GM12878 (cell line): Measurements from ENCODE around the gene WDFY4. TPM values are rescaled to one million over a fixed set of nuclear protein-coding genes. Genes with fewer than 3 reads are reported as not detected.

Experiments used
- ATAC-seq: fragments of 200-7000 bp; cut with Tn5 transposase; 3 replicates; pipeline ENCODE4 v1.9.1; 2020; ENCODE audit warnings: mild to moderate bottlenecking, moderate library complexity
- BruUV-seq: library from RNA; stranded (reverse); fragments of 400-500 nt; replicated peaks from 2 replicates; lab custom pipeline; 2021; lab: Mats Ljungman, UMichigan
- CTCF ChIA-PET: fragments of 300-600 bp; sonication (Branson Sonifier 250); formaldehyde crosslinking; extraction: SDS; loops from one replicate; lab custom pipeline; 2021; ENCODE audit warnings: inconsistent platforms; lab: Yijun Ruan, JAX
- POLR2A ChIA-PET: fragments of 350-600 bp; formaldehyde crosslinking; extraction: SDS; loops from one replicate; lab custom pipeline; 2021; ENCODE audit warnings: inconsistent platforms; lab: Charles Lee
- RAD21 ChIA-PET: fragments of 300-600 bp; sonication (Branson Sonifier 250); formaldehyde crosslinking; loops from one replicate; lab custom pipeline; 2023; ENCODE audit warnings: antibody characterized with exemption; ENCODE audit not compliant: unreplicated experiment; lab: Charles Lee
- SMC1A ChIA-PET: fragments of 300-600 bp; sonication (Branson Sonifier 250); formaldehyde crosslinking; loops from one replicate; lab custom pipeline; 2023; ENCODE audit not compliant: unreplicated experiment, uncharacterized antibody; lab: Charles Lee
- DNase-seq: peaks from one replicate; pipeline ENCODE4 v3.0.0-alpha.2; 2011; ENCODE audit warnings: low read depth, low spot score
- FAIRE-seq: peaks from 3 replicates; lab custom pipeline; 2011; peaks lifted over from hg19 to GRCh38; lab: Jason Lieb, UNC
- H2AFZ ChIP-seq: 2 replicates; pipeline ENCODE4 v1.6.0; 2011; ENCODE audit warnings: low read depth, low read length, control low read depth; ENCODE audit not compliant: control insufficient read depth
- H3K27ac ChIP-seq: 2 replicates; pipeline ENCODE4 v1.5.1; 2011; ENCODE audit warnings: control low read depth; ENCODE audit not compliant: control insufficient read depth, insufficient read depth
- H3K27me3 ChIP-seq, 2 experiments: replicated peaks in 1 of 2; 2 replicates each; pipeline versions ENCODE4 v1.6.0 to v1.6.1; 2011; ENCODE audit warnings: low read length in 1 of 2; ENCODE audit not compliant: control insufficient read depth in 2 of 2, insufficient read depth in 2 of 2
- H3K36me3 ChIP-seq, 2 experiments: 2 replicates each; pipeline ENCODE4 v1.5.1; 2011; ENCODE audit warnings: low read length in 1 of 2; ENCODE audit not compliant: control insufficient read depth in 2 of 2, insufficient read depth in 2 of 2
- H3K4me1 ChIP-seq: 2 replicates; pipeline ENCODE4 v1.6.1; 2011; ENCODE audit warnings: mild to moderate bottlenecking, low read length, moderate library complexity, mixed read lengths; ENCODE audit not compliant: control insufficient read depth, insufficient read depth
- H3K4me2 ChIP-seq: 2 replicates; pipeline ENCODE4 v1.6.0; 2011; ENCODE audit warnings: control low read depth; ENCODE audit not compliant: control insufficient read depth, insufficient read depth
- H3K4me3 ChIP-seq: fragments of 200-600 bp; sonication (generic); 2 replicates; pipeline ENCODE4 v1.5.1; 2016
- H3K79me2 ChIP-seq: 2 replicates; pipeline ENCODE4 v1.6.0; 2011; ENCODE audit warnings: low read length; ENCODE audit not compliant: control insufficient read depth, insufficient read depth
- H3K9ac ChIP-seq: 2 replicates; pipeline ENCODE4 v1.8.0; 2011; ENCODE audit warnings: low read length, control low read depth, mixed read lengths; ENCODE audit not compliant: control insufficient read depth, insufficient read depth
- H3K9me3 ChIP-seq: replicated peaks from 3 replicates; pipeline ENCODE4 v1.5.1; 2011; ENCODE audit warnings: mild to moderate bottlenecking, low read length; ENCODE audit not compliant: control insufficient read depth, insufficient read depth
- H4K20me1 ChIP-seq: 2 replicates; pipeline ENCODE4 v1.6.0; 2011; ENCODE audit not compliant: control insufficient read depth, insufficient read depth
- CBX3 ChIP-seq: fragments of 200-600 bp; sonication (generic); IDR thresholded peaks from 2 replicates; pipeline ENCODE4 v1.6.1; 2016; ENCODE audit warnings: low read depth, borderline replicate concordance
- EP300 ChIP-seq, 2 experiments: fragments of 150-350 bp in 1 of 2; IDR thresholded peaks; 2 replicates each; pipeline ENCODE4 v1.6.1; 2011 to 2012; ENCODE audit warnings: low read depth in 2 of 2, low read length in 2 of 2, borderline replicate concordance in 1 of 2, improper control_type of control experiment in 1 of 2, inconsistent platforms in 1 of 2; ENCODE audit not compliant: control insufficient read depth in 1 of 2
- HCFC1 ChIP-seq: fragments of 150-350 bp; IDR thresholded peaks from 2 replicates; pipeline ENCODE4 v1.6.1; 2014; ENCODE audit warnings: low read length
- HDAC2 ChIP-seq: fragments of 200-600 bp; sonication (generic); IDR thresholded peaks from 2 replicates; pipeline ENCODE4 v1.6.1; 2017
- RELA ChIP-seq: fragments of 450-650 bp; IDR thresholded peaks from 2 replicates; pipeline ENCODE4 v1.8.0; 2014; ENCODE audit warnings: borderline replicate concordance; ENCODE audit not compliant: partially characterized antibody
- RFX5 ChIP-seq: IDR thresholded peaks from 2 replicates; pipeline ENCODE4 v1.6.1; 2011; ENCODE audit warnings: low read depth, low read length, improper control_type of control experiment
- WGBS: methylation state at CpG from one replicate; pipeline ENCODE4 v1.1.6; 2016; ENCODE audit warnings: low lambda C conversion rate; ENCODE audit not compliant: insufficient replicate concordance, insufficient coverage; ENCODE audit errors: missing lambda C conversion rate; 5-methylcytosine and 5-hydroxymethylcytosine counted together
- in situ Hi-C: fragments of 300-500 bp; cut with MboI; formaldehyde crosslinking; loops from 9 replicates; pipeline ENCODE4 v1.14.3; 2018; ENCODE audit warnings: mixed read lengths
- intact Hi-C: fragments of 100-400 bp; cut with micrococcal nuclease; formaldehyde crosslinking; loops from one replicate; pipeline ENCODE4 v1.14.2; 2022; ENCODE audit not compliant: unreplicated experiment
- polyA plus RNA-seq, 11 experiments: library from polyadenylated mRNA; depleted of rRNA in 4 of 11; unstranded in 6 of 11; stranded (reverse) in 5 of 11; fragments of >200 nt; fragmentation: Nextera tagmentation in 4 of 11; fragmentation: Illumina TruSeq in 1 of 11; extraction: Ambion mirVana in 4 of 11; extraction: Trizol in 1 of 11; gene quantifications; 1 replicate in 1 of 11; 2 replicates in 10 of 11; pipeline versions ENCODE4 v1.2.1 to v1.2.3, GENCODE V29; 2011 to 2016; ENCODE audit warnings: inconsistent platforms in 2 of 11, missing spikeins in 2 of 11, low read depth in 1 of 11
- total RNA-seq, 4 experiments: library from RNA; depleted of rRNA in 3 of 4; stranded (reverse); fragments of >200 nt in 3 of 4; fragmentation: Illumina TruSeq in 1 of 4; extraction: Trizol in 1 of 4; gene quantifications; 2 replicates each; pipeline versions ENCODE4 v1.2.1 to v1.2.3, GENCODE V29; 2013 to 2021

WDFY4 gene
- total and polyA plus RNA-seq, 10 of the 15 experiments (the other 5 are each of a cell fraction or from before 2014, with no cell fraction given) = 13.5 to 132 (median 47.3) TPM

DNA sequence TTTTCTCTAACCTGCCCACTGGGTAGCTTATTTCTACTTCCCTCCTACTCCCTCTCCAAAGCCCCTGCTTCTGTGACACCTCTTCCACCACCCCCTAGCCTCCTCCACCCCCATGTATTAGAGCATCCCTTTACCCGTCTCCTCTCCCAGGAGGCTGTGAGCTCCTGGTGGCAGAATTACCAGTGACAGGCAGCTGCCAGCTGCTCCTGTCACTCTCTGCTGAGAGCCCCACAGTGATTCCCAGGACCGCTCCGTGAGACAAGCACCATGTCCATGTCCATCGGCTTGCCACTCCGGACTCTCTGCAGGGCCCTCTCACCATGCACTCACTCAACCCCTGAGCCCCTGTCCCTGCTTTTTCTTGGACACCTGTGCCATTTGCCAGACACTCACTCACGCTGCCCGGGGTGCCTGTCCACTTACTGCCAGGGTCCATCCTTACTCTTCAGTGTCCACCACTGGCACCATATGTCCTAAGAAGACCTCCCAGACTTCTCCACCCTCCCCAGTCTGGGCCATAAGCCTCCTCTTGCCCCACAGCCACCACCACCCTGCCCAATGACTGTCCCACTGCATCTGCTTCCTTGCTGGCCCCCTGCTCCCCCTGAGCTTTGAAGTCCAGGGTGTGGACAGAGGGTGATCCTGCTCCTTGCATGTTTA is 9.8 kb downstream of the WDFY4 start:
- H3K79me2 ChIP-seq = peaks cover 90% of the 10 kb centered on the region

More for the DNA sequence above, 9.8 kb downstream of the WDFY4 start:
- FAIRE-seq = no peak
- ATAC-seq = no peak
- POLR2A ChIA-PET = interaction anchor here (1.4 to 1.5 kb wide), 2 partner anchors 10 to 27 kb away, joined by 3 to 6 read pairs; partner anchors contain the start of gene WDFY4
- H3K4me1 ChIP-seq = peaks cover 31% of the 10 kb centered on the region
- peaks cover 16 to 35% of the 10 kb centered on the region in 2 experiments for H3K36me3 ChIP-seq
- H3K4me2 ChIP-seq = peak overlapping the region; percentile 19; the same call in 1 of the 2 replicates
- H2AFZ ChIP-seq = no peak overlapping the region
- H4K20me1 ChIP-seq = peaks cover 2% of the 10 kb centered on the region; the same call in 1 of the 2 replicates
- TF ChIP-seq HCFC1 = no peak
- TF ChIP-seq CBX3 = no peak
- no peak for TF ChIP-seq HDAC2
- no peak for TF ChIP-seq EP300 (IDR thresholded peaks at IDR 0.05; ENCODE audit: borderline replicate concordance in 1 of 2, control insufficient read depth in 1 of 2, low read depth in 2 of 2, low read length in 2 of 2)
- no peak for TF ChIP-seq RELA
- no peak for TF ChIP-seq RFX5
- no peak overlapping the region for H3K27ac ChIP-seq
- SMC1A ChIA-PET = interaction anchor here (0.9 to 3.2 kb wide), 6 partner anchors 9 to 36 kb away, joined by 3 to 16 read pairs (median 4); partner anchors contain the start of gene WDFY4
- in situ Hi-C loops (loop anchor here (5.0 kb wide), 1 partner anchor 32 kb away; no protein-coding TSS in a partner anchor), intact Hi-C loops (no loop called here)
- CTCF ChIA-PET = interaction anchor here (0.7 to 19.6 kb wide), 3 partner anchors 10 to 121 kb away, joined by 3 to 221 read pairs (median 3); no protein-coding TSS in a partner anchor
- 98% methylated on average over 7 of the region's 7 CpGs for WGBS
- RAD21 ChIA-PET = interaction anchor here (0.8 to 2.8 kb wide), 4 partner anchors 7 to 60 kb away, joined by 3 to 12 read pairs (median 5); no protein-coding TSS in a partner anchor
- no peak overlapping the region for H3K4me3 ChIP-seq
- H3K9ac ChIP-seq = no peak overlapping the region
- no peak for DNase-seq
- no peaks in the 10 kb centered on the region for H3K27me3 ChIP-seq
- no TSS peak for BruUV-seq
- H3K9me3 ChIP-seq = no peaks in the 10 kb centered on the region; the same call in 2 of the 3 replicates
